IPS-11a (cell line): ENCODE measurements around the gene DKK3.
"Not testable (repeated sequence)": the region's sequence is repeated elsewhere in the genome, so short reads cannot be mapped to it uniquely, and the experiment has no call there.

Experiments used
- H3K4me3 ChIP-seq: one replicate; pipeline ENCODE4 v1.5.1; 2013; ENCODE audit warnings: low read depth, low read length, control low read depth

The DKK3 gene

GRCh38 chr11:12007769-12008737 lies at the start of gene DKK3:
Gene DKK3 (minus strand): TSS chr11:12008626. CDS start chr11:12008582, 44 bp downstream.
- H3K4me3 ChIP-seq, result peak within 1 kb of the TSS; percentile 69

- H3K4me3 ChIP-seq, result no peak overlapping the region
Observed at GRCh38 chr11:12057299-12057980, 49.0 kb upstream of the DKK3 start.

- no peak overlapping the region for H3K4me3 ChIP-seq
Observed at GRCh38 chr11:12056119-12056518, 47.7 kb upstream of the DKK3 start.

- no peak overlapping the region for H3K4me3 ChIP-seq
Observed at GRCh38 chr11:12053606-12054361, 45.4 kb upstream of the DKK3 start.

- no peak overlapping the region for H3K4me3 ChIP-seq
Observed at GRCh38 chr11:12052676-12053605, 44.5 kb upstream of the DKK3 start.

GRCh38 chr11:12051287-12051662 lies 42.8 kb upstream of the DKK3 start:
- no peak overlapping the region for H3K4me3 ChIP-seq

- no peak overlapping the region for H3K4me3 ChIP-seq
Observed at GRCh38 chr11:12050470-12051286, 42.3 kb upstream of the DKK3 start.

GRCh38 chr11:12048936-12049790 lies 40.7 kb upstream of the DKK3 start:
- no peak overlapping the region for H3K4me3 ChIP-seq

GRCh38 chr11:12046636-12047236 lies 38.3 kb upstream of the DKK3 start:
- H3K4me3 ChIP-seq, result no peak overlapping the region

GRCh38 chr11:12045914-12046635 lies 37.6 kb upstream of the DKK3 start:
- no peak overlapping the region for H3K4me3 ChIP-seq

- no peak overlapping the region for H3K4me3 ChIP-seq
Observed at GRCh38 chr11:12044799-12045198, 36.4 kb upstream of the DKK3 start.

- no peak overlapping the region for H3K4me3 ChIP-seq
Observed at GRCh38 chr11:12043959-12044791, 35.7 kb upstream of the DKK3 start.

- H3K4me3 ChIP-seq, result no peak overlapping the region
Observed at GRCh38 chr11:12043221-12043620, 34.8 kb upstream of the DKK3 start.

- H3K4me3 ChIP-seq, result no peak overlapping the region
Observed at GRCh38 chr11:12042215-12042676, 33.8 kb upstream of the DKK3 start.

GRCh38 chr11:12040719-12041118 lies 32.3 kb upstream of the DKK3 start:
- not testable (repeated sequence) for H3K4me3 ChIP-seq

- H3K4me3 ChIP-seq, result no peak overlapping the region
Observed at GRCh38 chr11:12032968-12033367, 24.5 kb upstream of the DKK3 start.
